ENCODE data around the gene MUC5AC. TPM values are rescaled to one million over a fixed set of nuclear protein-coding genes. Genes with fewer than 3 reads are reported as not detected.
"Not testable (repeated sequence)": the region's sequence is repeated elsewhere in the genome, so short reads cannot be mapped to it uniquely, and the experiment has no call there.

MUC5AC gene
- total RNA-seq, 1 experiment from 2014 or later, result 0.11 TPM

- no peak overlapping the region for H3K27ac ChIP-seq (ENCODE audit: low read length)
- no peaks in the 10 kb centered on the region for H3K27me3 ChIP-seq (ENCODE audit: low read length)
- H3K36me3 ChIP-seq (ENCODE audit: low read depth, low read length), result no peaks in the 10 kb centered on the region
- H3F3A ChIP-seq (ENCODE audit: low read length, unreplicated experiment), result no peaks in the 10 kb centered on the region
- no peaks in the 10 kb centered on the region for H3K4me1 ChIP-seq (ENCODE audit: insufficient read depth, low read length)
- no peaks in the 10 kb centered on the region for H4K20me1 ChIP-seq (ENCODE audit: low read length)
- ChIA-PET CTCF (no interaction called here), POLR2A (ENCODE audit: unreplicated experiment) (no interaction called here)
- peaks cover 5% of the 10 kb centered on the region; the same call in 1 of the 2 replicates for H3K9me3 ChIP-seq (ENCODE audit: low read length)
- ATAC-seq (no peak), DNase-seq (no peak)
- H3K4me2 ChIP-seq (ENCODE audit: low read length), result no peak overlapping the region
- intact Hi-C loops (cut with micrococcal nuclease), result no loop called here
- TF ChIP-seq EZH2 (IDR thresholded peaks at IDR 0.05; ENCODE audit: low read length, unreplicated experiment), result no peak
- no peak for TF ChIP-seq EZH2phosphoT487 (IDR thresholded peaks at IDR 0.05; ENCODE audit: borderline replicate concordance, low read length)
- no peak for TF ChIP-seq CTCF (conservative IDR thresholded peaks at IDR 0.05; ENCODE audit: low read depth, low read length)
- no peaks in the 10 kb centered on the region for H3K79me2 ChIP-seq (ENCODE audit: low read length)
- no peak overlapping the region for H3K9ac ChIP-seq (ENCODE audit: low read length)
- no peak overlapping the region for H2AFZ ChIP-seq (ENCODE audit: low read length)
- no peaks in the 10 kb centered on the region for H3K9me2 ChIP-seq (replicated peaks; ENCODE audit: low read length)
- H3K4me3 ChIP-seq (ENCODE audit: low read length), result no peak overlapping the region
- BruUV-seq (replicated peaks), result no TSS peak
Measured at GRCh38 chr11:1209371-1210057, 51.8 kb downstream of the MUC5AC start.

GRCh38 chr11:1211838-1212237, 54.1 kb downstream of the MUC5AC start:
- Histone ChIP-seq H3K36me3 (ENCODE audit: low read depth, low read length) (no peaks in the 10 kb centered on the region), H3K9me3 (ENCODE audit: low read length) (peaks cover 5% of the 10 kb centered on the region; the same call in 1 of the 2 replicates), H3K4me1 (ENCODE audit: insufficient read depth, low read length) (no peaks in the 10 kb centered on the region), H3F3A (ENCODE audit: low read length, unreplicated experiment) (no peaks in the 10 kb centered on the region), H3K27ac (ENCODE audit: low read length) (no peak overlapping the region), H3K4me3 (ENCODE audit: low read length) (no peak overlapping the region), H4K20me1 (ENCODE audit: low read length) (no peaks in the 10 kb centered on the region), H2AFZ (ENCODE audit: low read length) (no peak overlapping the region), H3K9me2 (replicated peaks; ENCODE audit: low read length) (no peaks in the 10 kb centered on the region), H3K27me3 (ENCODE audit: low read length) (no peaks in the 10 kb centered on the region), H3K9ac (ENCODE audit: low read length) (no peak overlapping the region), H3K79me2 (ENCODE audit: low read length) (no peaks in the 10 kb centered on the region), H3K4me2 (ENCODE audit: low read length) (no peak overlapping the region)
- no peak for TF ChIP-seq EZH2 (IDR thresholded peaks at IDR 0.05; ENCODE audit: low read length, unreplicated experiment)
- no peak for TF ChIP-seq EZH2phosphoT487 (IDR thresholded peaks at IDR 0.05; ENCODE audit: borderline replicate concordance, low read length)
- TF ChIP-seq CTCF (conservative IDR thresholded peaks at IDR 0.05; ENCODE audit: low read depth, low read length), result no peak
- BruUV-seq (replicated peaks), result no TSS peak
- intact Hi-C loops (cut with micrococcal nuclease), result no loop called here
- DNase-seq, result no peak
- CTCF ChIA-PET, result no interaction called here
- POLR2A ChIA-PET (ENCODE audit: unreplicated experiment), result no interaction called here
- ATAC-seq, result no peak

- H4K20me1 ChIP-seq (ENCODE audit: low read length); H3K4me3 ChIP-seq (ENCODE audit: low read length); H3K36me3 ChIP-seq (ENCODE audit: low read depth, low read length); H3K9me3 ChIP-seq (ENCODE audit: low read length); H3K27ac ChIP-seq (ENCODE audit: low read length); H3K9ac ChIP-seq (ENCODE audit: low read length); H3F3A ChIP-seq (ENCODE audit: low read length, unreplicated experiment); H3K4me2 ChIP-seq (ENCODE audit: low read length); H3K27me3 ChIP-seq (ENCODE audit: low read length); H3K79me2 ChIP-seq (ENCODE audit: low read length); CTCF ChIA-PET; H2AFZ ChIP-seq (ENCODE audit: low read length); H3K9me2 ChIP-seq (replicated peaks; ENCODE audit: low read length); BruUV-seq (replicated peaks); POLR2A ChIA-PET (ENCODE audit: unreplicated experiment); ATAC-seq; DNase-seq; intact Hi-C loops (cut with micrococcal nuclease): not testable (repeated sequence)
- peaks cover 12% of the 10 kb centered on the region for H3K4me1 ChIP-seq (ENCODE audit: insufficient read depth, low read length)
Measured at GRCh38 chr11:1215826-1216225, 58.1 kb downstream of the MUC5AC start.
